GM20431 (cell line): ENCODE measurements around the gene FAM180A.
"Not testable (repeated sequence)": the region's sequence is repeated elsewhere in the genome, so short reads cannot be mapped to it uniquely, and the experiment has no call there.

Source experiments
- in situ Hi-C: fragments of 300-500 bp; cut with MseI, MboI; formaldehyde crosslinking; loops from one replicate; pipeline ENCODE4 v1.15.0; 2020; ENCODE audit warnings: low sequenced_read_pairs; ENCODE audit not compliant: unreplicated experiment

The FAM180A gene

DNA sequence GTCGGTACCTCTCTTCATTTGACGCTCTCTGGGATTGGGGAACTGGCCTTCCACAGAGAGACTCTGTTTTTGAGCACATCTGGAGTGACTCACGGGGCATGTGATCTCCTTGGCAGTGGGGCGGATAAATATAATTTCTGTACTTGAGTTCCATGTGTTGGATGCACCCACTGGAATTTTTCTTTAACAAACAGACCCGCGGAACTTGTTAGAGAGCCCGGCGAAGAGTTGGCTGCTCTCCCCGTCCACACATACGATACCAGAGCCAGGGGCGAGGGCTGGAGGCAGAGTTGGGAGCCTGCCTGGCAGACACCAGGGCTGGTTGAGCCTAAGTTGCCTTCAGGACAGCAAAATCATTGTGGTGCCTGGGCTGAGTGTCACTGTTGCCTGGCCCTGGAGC lies at the start of gene FAM180A:
Gene FAM180A, minus strand, starts transcription at position 44 of the 400 bp plus-strand sequence. CDS start 233 bp downstream, outside the sequence.
- in situ Hi-C loops, result no loop called here

GRCh38 chr7:135798095-135798494 lies 49.5 kb upstream of the FAM180A start:
- in situ Hi-C loops, result no loop called here

- in situ Hi-C loops, result no loop called here
Observed at GRCh38 chr7:135795846-135796570, 47.4 kb upstream of the FAM180A start.

- in situ Hi-C loops, result no loop called here
Observed at GRCh38 chr7:135793841-135794240, 45.2 kb upstream of the FAM180A start.

DNA sequence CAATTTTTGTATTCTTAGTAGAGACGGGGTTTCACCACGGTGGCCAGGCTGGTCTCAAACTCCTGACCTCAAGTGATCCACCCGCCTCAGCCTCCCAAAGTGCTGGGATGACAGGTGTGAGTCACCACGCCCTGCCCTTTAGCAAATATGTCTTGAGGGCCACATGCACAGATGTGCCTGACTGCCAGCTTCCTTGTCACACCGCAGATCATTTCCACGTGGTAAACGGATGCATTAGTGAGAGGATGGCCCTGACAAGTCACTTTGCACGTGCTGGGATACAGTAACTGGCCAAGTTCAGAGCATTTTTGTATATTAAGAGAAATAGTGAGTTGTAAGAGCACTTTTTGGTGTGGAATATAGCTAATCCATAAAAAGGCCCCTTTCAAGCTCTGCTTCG lies 44.3 kb upstream of the FAM180A start:
- in situ Hi-C loops, result no loop called here

DNA sequence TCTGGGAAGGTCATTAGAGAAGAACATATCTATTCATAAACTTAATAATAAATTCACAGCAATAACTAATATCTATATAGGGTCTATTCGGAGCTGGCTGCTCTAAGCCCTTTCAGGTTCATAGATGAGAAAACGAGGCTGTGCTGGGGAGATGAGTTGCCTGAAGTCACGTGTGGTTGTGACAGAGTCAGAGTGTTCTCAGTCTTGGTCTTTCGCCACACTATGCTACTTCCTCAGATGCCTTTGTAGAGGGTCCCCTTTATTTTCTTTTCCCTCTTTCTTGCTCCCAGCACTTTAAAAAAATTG lies 43.7 kb upstream of the FAM180A start:
- in situ Hi-C loops, result no loop called here

DNA sequence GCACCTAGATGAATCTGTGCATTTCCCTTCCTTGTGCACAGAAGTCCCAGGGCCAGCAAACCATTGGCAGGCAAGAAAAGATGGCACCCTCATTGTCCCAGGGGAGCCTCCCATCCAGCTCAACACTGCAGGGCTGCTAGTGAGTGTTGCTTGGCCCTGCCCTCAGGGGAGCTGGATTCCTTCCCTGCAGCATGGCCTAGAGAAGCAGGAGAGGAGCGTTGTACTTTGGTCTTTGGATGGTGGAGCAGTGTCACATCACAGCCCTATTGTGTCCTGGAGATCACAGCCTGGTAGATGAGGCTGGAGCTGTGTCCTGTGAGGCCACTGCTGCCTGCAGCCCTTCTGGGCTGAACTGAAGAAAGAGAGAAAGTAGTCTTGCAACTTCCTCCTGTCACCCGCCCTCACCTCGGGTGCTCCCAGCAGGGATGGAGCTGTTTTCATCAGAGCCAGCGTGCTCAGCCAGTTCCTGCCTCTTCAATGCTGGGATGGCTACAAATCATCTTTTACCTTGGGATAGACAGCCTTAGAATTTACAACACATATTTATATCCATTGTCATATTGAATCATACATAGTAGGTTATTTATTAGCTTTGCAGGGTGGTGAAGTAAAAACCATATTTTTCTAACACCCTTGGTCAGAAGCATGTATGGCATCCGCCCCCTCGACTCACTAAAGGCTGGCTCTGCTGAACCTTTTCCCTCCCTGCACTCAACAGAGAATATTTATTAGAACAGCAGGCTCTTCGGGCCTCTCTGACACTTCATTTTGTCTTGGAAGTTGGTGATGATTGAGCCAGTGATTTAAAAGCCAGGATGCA lies 43.1 kb upstream of the FAM180A start:
- in situ Hi-C loops, result no loop called here

GRCh38 chr7:135790371-135790977 lies 41.9 kb upstream of the FAM180A start:
- in situ Hi-C loops, result no loop called here

DNA sequence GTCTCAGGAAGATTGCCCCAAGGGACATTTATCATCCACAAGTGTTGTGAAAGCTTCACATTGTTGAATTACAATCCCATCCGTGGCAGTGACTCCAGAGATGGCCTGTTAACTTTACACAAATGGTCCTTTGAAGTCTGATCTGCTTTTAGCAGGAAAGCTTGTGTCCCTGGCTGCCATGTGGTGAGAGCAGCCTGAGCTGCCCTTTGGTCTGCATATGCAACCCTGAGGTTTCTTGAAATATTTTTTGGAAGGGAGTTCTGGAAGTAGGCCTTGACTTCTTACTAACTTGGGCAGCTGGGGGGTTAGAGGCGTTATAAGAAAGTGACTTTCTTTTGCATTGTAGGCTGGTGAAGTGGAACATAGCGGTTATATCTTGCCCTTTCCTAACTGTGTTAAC lies 41.3 kb upstream of the FAM180A start:
- in situ Hi-C loops, result no loop called here

DNA sequence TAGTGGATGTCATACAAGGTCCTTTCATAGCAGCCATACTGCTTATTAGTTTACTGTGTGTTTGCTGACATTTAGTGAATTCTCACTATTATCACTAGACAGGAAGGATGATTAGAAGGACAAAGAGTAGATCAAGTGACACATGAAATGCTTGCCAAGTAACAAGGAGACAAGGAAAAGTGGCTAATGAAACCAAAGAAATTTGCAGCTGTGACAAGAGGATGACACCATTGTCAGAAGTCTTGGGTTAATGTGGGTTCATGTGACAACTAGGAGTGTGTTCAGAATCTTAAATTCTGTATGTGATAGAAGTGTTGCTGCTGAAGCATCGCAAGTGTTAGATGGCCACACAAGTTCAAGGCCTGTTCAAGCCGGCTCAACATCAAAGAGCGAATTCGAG lies 40.8 kb upstream of the FAM180A start:
- in situ Hi-C loops, result no loop called here

- in situ Hi-C loops, result no loop called here
Observed at GRCh38 chr7:135786911-135787310, 38.3 kb upstream of the FAM180A start.

GRCh38 chr7:135785065-135785464 lies 36.5 kb upstream of the FAM180A start:
- in situ Hi-C loops, result no loop called here

DNA sequence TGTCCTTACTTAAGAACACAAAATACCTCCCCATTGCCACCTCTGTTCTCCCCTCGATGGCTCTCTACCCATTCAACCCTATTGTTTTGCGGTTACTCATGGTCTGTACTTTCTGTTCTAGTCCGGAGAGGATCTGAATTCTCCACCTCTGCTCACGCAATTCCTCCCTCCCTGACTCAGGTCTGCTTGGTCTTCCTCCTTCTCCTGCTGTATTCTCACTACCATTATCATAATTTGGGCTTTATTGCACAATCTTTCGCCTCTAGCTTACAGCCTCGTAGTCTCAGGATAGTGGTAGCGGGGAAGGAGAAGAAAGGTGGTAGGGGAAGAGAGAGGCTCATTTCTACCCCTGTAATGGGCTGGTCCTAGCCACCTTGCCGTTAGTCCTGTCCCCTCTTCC lies 35.4 kb upstream of the FAM180A start:
- in situ Hi-C loops, result no loop called here

- in situ Hi-C loops, result no loop called here
Observed at GRCh38 chr7:135782801-135783200, 34.2 kb upstream of the FAM180A start.

GRCh38 chr7:135782377-135782776 lies 33.8 kb upstream of the FAM180A start:
- in situ Hi-C loops, result no loop called here

GRCh38 chr7:135777626-135778398 lies 29.2 kb upstream of the FAM180A start:
- in situ Hi-C loops, result no loop called here

DNA sequence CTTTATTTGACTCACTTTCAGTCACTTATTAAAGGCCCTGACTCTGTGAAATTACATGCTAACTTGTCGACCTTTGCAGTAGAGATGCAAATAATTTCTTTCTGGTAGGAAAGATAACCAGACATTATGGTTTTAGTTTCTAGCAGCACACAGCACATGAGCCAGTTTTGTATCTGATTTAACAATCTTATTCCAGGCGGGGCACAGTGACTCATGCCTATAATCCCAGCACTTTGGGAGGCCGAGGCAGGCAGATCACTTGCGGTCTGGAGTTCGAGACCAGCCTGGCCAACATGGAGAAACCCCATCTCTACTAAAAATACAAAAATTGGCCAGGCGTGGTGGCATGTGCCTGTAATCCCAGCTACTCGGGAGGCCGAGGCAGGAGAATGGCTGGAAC lies 27.3 kb upstream of the FAM180A start:
- in situ Hi-C loops, result not testable (repeated sequence)

DNA sequence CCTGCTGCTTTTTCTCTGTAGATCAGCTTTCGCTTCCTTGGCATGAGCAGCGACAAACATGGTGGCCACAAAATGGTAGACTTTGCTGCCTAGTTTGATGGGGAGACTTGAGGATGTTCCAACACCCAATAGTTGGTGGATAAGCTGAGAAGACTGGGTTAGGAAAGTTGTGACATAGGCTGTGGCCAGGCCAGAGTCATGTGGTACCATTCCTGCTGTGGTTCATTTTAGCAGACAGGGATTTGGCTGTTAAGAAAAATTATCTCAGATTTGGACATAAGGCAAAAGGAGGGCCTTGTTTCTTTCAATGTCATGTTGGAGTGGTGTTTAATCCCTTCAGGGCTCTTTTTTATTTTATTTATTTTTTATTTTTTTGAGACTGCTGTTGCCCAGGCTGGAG lies 26.6 kb upstream of the FAM180A start:
- in situ Hi-C loops, result no loop called here

DNA sequence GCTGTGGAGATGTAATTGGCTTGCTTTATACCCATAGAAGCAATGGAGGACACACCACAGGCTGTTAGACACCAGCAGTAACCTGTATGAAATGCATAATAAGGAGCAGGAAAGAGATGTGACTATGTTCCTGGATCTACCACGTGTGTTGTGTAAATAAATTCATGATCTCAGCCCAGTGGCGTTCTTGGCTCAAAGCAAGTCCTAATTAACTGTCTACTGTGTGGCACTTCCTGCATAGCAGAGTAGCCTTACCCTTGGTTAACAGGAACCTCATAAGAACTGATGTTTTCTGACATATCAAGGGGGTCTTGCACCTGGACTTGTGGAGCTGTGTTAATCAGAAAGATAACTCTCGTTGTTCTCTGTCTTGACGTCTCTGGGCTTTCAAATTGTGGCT lies 25.7 kb upstream of the FAM180A start:
- in situ Hi-C loops, result no loop called here

DNA sequence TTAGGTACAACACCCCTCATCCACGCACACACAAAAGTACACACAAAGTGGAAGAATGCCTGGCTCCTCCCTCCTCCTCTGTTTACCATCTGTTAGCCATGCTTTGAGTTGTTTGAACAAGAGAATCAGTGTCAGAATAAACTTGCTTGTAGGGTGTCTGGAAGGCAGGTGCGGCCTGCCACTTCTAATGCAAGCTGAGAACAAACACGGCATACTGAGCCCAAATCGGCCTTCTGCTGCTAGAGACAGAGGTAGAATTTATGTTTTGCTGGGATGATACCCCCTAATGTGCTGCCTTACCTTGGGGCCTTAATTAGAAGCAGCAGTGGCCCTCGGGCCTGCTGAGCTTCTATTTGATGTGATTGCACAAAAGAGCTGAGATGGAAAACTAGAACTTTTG lies 24.9 kb upstream of the FAM180A start:
- in situ Hi-C loops, result no loop called here
